Measurements from ENCODE around the gene LRP3. TPM values are rescaled to one million over a fixed set of nuclear protein-coding genes. Genes with fewer than 3 reads are reported as not detected.

Gene LRP3
- total and polyA plus RNA-seq, 2 donors (not counting 1 experiment from before 2014, with no cell fraction given), result 0.10 TPM; not detected in 1

DNA sequence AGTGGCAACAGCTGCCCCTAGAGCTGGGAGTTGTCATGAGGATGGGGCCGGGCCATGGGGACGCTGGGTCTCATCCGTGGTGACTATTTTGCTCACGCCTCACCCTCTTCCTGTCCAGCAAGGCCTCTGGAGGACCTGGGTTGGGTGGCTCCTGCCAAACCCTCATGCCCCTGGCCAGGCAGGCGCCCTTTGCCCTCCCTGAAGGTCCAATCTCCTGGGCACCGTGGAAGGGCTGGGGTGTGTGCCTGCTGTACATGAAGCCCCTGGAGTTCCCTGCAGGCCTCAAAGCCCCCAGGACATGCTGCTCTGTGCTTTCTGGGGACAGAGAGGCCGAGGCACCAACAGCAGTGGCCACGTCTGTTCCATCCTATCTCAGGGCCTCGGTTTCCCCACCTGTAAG is 13.8 kb downstream of the LRP3 start:
- no peak overlapping the region for H3K4me3 Mint-ChIP-seq
- intact Hi-C loops (cut with micrococcal nuclease), result no loop called here
- ChIA-PET POLR2A (no interaction called here), CTCF (no interaction called here)
- Histone ChIP-seq H3K4me1 (ENCODE audit: control insufficient read depth in 2 of 2, insufficient read depth in 2 of 2, low read length in 2 of 2) (no peaks in the 10 kb centered on the region), H3K4me2 (replicated peaks; ENCODE audit: low read depth, low read length, poor library complexity, severe bottlenecking) (no peak overlapping the region), H3K27me3 (replicated peaks in 1 of 4; ENCODE audit: control extremely low read depth in 1 of 4, control insufficient read depth in 3 of 4, insufficient read depth in 4 of 4, low read length in 3 of 4) (no peaks in the 10 kb centered on the region), H3K79me2 (ENCODE audit: control insufficient read depth, insufficient read depth, low read length) (no peaks in the 10 kb centered on the region), H3K9ac (ENCODE audit: low read length) (no peak overlapping the region), H3K9me3 (ENCODE audit: control extremely low read depth in 1 of 3, control insufficient read depth in 2 of 3, insufficient read depth in 1 of 3, low read length in 2 of 3) (no peaks in the 10 kb centered on the region), H4K20me1 (ENCODE audit: control insufficient read depth, insufficient read depth, low read length, poor library complexity, severe bottlenecking) (no peaks in the 10 kb centered on the region), H3K4me3 (ENCODE audit: control extremely low read depth in 1 of 5, extremely low read depth in 1 of 5, insufficient read depth in 1 of 5, low read depth in 2 of 5, low read length in 4 of 5) (no peak overlapping the region), H3K27ac (ENCODE audit: low read length in 2 of 2) (no peak overlapping the region), H3K36me3 (replicated peaks in 1 of 2; ENCODE audit: control extremely low read depth in 1 of 2, control insufficient read depth in 1 of 2, extremely low read depth in 1 of 2, insufficient read depth in 2 of 2, low read length in 1 of 2) (no peaks in the 10 kb centered on the region), H2AFZ (ENCODE audit: insufficient read depth, low read depth, low read length, poor library complexity, severe bottlenecking) (no peak overlapping the region)
- H3K9me3 Mint-ChIP-seq (ENCODE audit: insufficient read depth), result no peaks in the 10 kb centered on the region
- no peaks in the 10 kb centered on the region for H3K27me3 Mint-ChIP-seq
- H3K4me1 Mint-ChIP-seq, result no peaks in the 10 kb centered on the region
- H3K27ac Mint-ChIP-seq, result no peak overlapping the region
- TF ChIP-seq EZH2 (IDR thresholded peaks at IDR 0.05; ENCODE audit: borderline replicate concordance, insufficient read depth, low read depth, low read length, poor library complexity, severe bottlenecking), result no peak
- TF ChIP-seq, protein P1, sequence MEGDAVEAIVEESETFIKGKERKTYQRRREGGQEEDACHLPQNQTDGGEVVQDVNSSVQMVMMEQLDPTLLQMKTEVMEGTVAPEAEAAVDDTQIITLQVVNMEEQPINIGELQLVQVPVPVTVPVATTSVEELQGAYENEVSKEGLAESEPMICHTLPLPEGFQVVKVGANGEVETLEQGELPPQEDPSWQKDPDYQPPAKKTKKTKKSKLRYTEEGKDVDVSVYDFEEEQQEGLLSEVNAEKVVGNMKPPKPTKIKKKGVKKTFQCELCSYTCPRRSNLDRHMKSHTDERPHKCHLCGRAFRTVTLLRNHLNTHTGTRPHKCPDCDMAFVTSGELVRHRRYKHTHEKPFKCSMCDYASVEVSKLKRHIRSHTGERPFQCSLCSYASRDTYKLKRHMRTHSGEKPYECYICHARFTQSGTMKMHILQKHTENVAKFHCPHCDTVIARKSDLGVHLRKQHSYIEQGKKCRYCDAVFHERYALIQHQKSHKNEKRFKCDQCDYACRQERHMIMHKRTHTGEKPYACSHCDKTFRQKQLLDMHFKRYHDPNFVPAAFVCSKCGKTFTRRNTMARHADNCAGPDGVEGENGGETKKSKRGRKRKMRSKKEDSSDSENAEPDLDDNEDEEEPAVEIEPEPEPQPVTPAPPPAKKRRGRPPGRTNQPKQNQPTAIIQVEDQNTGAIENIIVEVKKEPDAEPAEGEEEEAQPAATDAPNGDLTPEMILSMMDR (IDR thresholded peaks at IDR 0.05), result no peak
- ATAC-seq (ENCODE audit: low read depth), result no peak
- 91% methylated on average over 9 of the region's 9 CpGs for WGBS (ENCODE audit: insufficient coverage)
- no peak for DNase-seq

DNA sequence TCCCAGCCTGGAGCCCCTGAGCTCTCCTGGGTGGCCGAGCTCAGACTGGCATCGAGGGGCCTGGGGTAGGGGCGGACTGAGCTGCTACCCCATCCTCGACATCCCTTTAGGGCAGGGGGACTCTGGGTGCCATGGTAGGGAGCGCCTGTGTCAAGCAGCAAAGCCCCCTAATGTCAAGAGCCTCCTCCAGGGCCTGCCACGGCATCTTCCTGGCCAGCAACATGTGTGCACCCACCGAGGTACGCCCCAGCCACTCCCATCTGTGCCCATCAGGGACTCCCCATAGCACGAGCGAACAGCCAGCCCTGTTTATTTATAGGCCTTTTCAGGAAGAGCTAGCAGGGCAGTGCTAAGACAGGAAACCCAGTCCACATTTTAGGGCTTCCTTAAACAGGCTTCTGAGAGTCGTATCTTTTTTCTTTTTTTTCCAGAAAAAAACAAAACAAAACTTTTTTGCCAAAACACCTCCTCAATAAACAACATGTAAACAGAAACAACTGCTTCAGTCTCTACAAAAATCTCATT is 14.3 kb downstream of the LRP3 start:
- intact Hi-C loops (cut with micrococcal nuclease), result no loop called here
- Mint-ChIP-seq H3K4me1 (no peaks in the 10 kb centered on the region), H3K27me3 (no peaks in the 10 kb centered on the region), H3K9me3 (ENCODE audit: insufficient read depth) (no peaks in the 10 kb centered on the region), H3K4me3 (no peak overlapping the region), H3K27ac (no peak overlapping the region)
- H3K9ac ChIP-seq (ENCODE audit: low read length), result no peak overlapping the region
- H3K27me3 ChIP-seq (replicated peaks in 1 of 4; ENCODE audit: control extremely low read depth in 1 of 4, control insufficient read depth in 3 of 4, insufficient read depth in 4 of 4, low read length in 3 of 4), result no peaks in the 10 kb centered on the region
- no peak overlapping the region for H3K27ac ChIP-seq (ENCODE audit: low read length in 2 of 2)
- ChIA-PET CTCF (interaction anchor here (1.1 kb wide), 1 partner anchor 64 kb away, joined by 3 read pairs; no protein-coding TSS in a partner anchor), POLR2A (no interaction called here)
- no peak overlapping the region for H3K4me3 ChIP-seq (ENCODE audit: control extremely low read depth in 1 of 5, extremely low read depth in 1 of 5, insufficient read depth in 1 of 5, low read depth in 2 of 5, low read length in 4 of 5)
- no peak for DNase-seq
- TF ChIP-seq, protein P1 (IDR thresholded peaks at IDR 0.05), result no peak
- no peak for TF ChIP-seq EZH2 (IDR thresholded peaks at IDR 0.05; ENCODE audit: borderline replicate concordance, insufficient read depth, low read depth, low read length, poor library complexity, severe bottlenecking)
- ATAC-seq (ENCODE audit: low read depth), result no peak
- H3K36me3 ChIP-seq (replicated peaks in 1 of 2; ENCODE audit: control extremely low read depth in 1 of 2, control insufficient read depth in 1 of 2, extremely low read depth in 1 of 2, insufficient read depth in 2 of 2, low read length in 1 of 2), result no peaks in the 10 kb centered on the region
- WGBS (ENCODE audit: insufficient coverage), result 33% methylated on average over 9 of the region's 11 CpGs
- H3K4me2 ChIP-seq (replicated peaks; ENCODE audit: low read depth, low read length, poor library complexity, severe bottlenecking), result no peak overlapping the region
- H3K79me2 ChIP-seq (ENCODE audit: control insufficient read depth, insufficient read depth, low read length), result no peaks in the 10 kb centered on the region
- no peaks in the 10 kb centered on the region for H3K4me1 ChIP-seq (ENCODE audit: control insufficient read depth in 2 of 2, insufficient read depth in 2 of 2, low read length in 2 of 2)
- no peaks in the 10 kb centered on the region for H4K20me1 ChIP-seq (ENCODE audit: control insufficient read depth, insufficient read depth, low read length, poor library complexity, severe bottlenecking)
- no peak overlapping the region for H2AFZ ChIP-seq (ENCODE audit: insufficient read depth, low read depth, low read length, poor library complexity, severe bottlenecking)
- H3K9me3 ChIP-seq (ENCODE audit: control extremely low read depth in 1 of 3, control insufficient read depth in 2 of 3, insufficient read depth in 1 of 3, low read length in 2 of 3), result no peaks in the 10 kb centered on the region

All from B cell (primary cell).